A549 (cell line): ENCODE data around the gene XK. TPM values are rescaled to one million over a fixed set of nuclear protein-coding genes. Genes with fewer than 3 reads are reported as not detected.
"Not testable (repeated sequence)": the region's sequence is repeated elsewhere in the genome, so short reads cannot be mapped to it uniquely, and the experiment has no call there.

Experiments
- ATAC-seq, 2 experiments: fragments of 200-7000 bp in 1 of 2; fragments of >200 bp in 1 of 2; cut with Nextera tagmentation in 1 of 2; cut with Tn5 transposase in 1 of 2; 3 replicates each; pipeline versions ENCODE4 v1.8.0 to v1.9.1; 2018 to 2020; ENCODE audit warnings: mild to moderate bottlenecking in 1 of 2, moderate library complexity in 1 of 2
- CTCF ChIA-PET: fragments of 300-600 bp; sonication (Branson Sonifier 250); formaldehyde crosslinking; extraction: SDS; loops from one replicate; lab custom pipeline; 2021; ENCODE audit warnings: antibody characterized with exemption, inconsistent platforms; lab: Yijun Ruan, JAX
- POLR2A ChIA-PET: fragments of 350-600 bp; formaldehyde crosslinking; extraction: SDS; loops from one replicate; lab custom pipeline; 2021; ENCODE audit warnings: antibody characterized with exemption, inconsistent platforms; lab: Yijun Ruan, JAX
- DNase-seq, 2 experiments: peaks; one replicate each; pipeline versions ENCODE4 v3.0.0 to v3.0.0-alpha.2; 2011 to 2016; ENCODE audit warnings: low read depth in 1 of 2, low spot score in 1 of 2
- FAIRE-seq: peaks from 2 replicates; lab custom pipeline; 2011; peaks lifted over from hg19 to GRCh38; lab: Jason Lieb, UNC
- H3K27ac ChIP-seq, 2 experiments: fragments of >200 bp; sonication (Bioruptor Twin); formaldehyde crosslinking; 3 replicates each; pipeline ENCODE4 v1.5.1; 2016 to 2017
- H3K4me1 ChIP-seq: fragments of >200 bp; sonication (Bioruptor Twin); formaldehyde crosslinking; 3 replicates; pipeline ENCODE4 v1.6.1; 2016
- H3K4me2 ChIP-seq: fragments of >200 bp; sonication (Bioruptor Twin); formaldehyde crosslinking; 3 replicates; pipeline ENCODE4 v1.6.1; 2016
- H3K4me3 ChIP-seq: fragments of >200 bp; sonication (Bioruptor Twin); formaldehyde crosslinking; 3 replicates; pipeline ENCODE4 v1.5.1; 2016
- H3K9me3 ChIP-seq: fragments of >200 bp; sonication (Bioruptor Twin); formaldehyde crosslinking; 3 replicates; pipeline ENCODE4 v1.6.1; 2016
- ESRRA ChIP-seq: fragments of 150-350 bp; IDR thresholded peaks from 2 replicates; pipeline ENCODE4 v1.6.1; 2014; ENCODE audit warnings: mild to moderate bottlenecking, low read length, borderline replicate concordance
- GATA3 ChIP-seq: IDR thresholded peaks from 2 replicates; pipeline ENCODE4 v1.6.1; 2012; ENCODE audit warnings: borderline replicate concordance
- HEYL ChIP-seq: fragments of 250-450 bp; sonication (Bioruptor Pico); IDR thresholded peaks from 2 replicates; pipeline ENCODE4 v1.8.0; 2021; ENCODE audit warnings: mild to moderate bottlenecking, moderate library complexity
- HOXB13 ChIP-seq: fragments of 250-450 bp; sonication (Bioruptor Pico); IDR thresholded peaks from 2 replicates; pipeline ENCODE4 v1.5.0; 2020; ENCODE audit warnings: low read depth, mild to moderate bottlenecking, moderate library complexity
- KDM1A ChIP-seq: fragments of 200-600 bp; sonication (generic); IDR thresholded peaks from 2 replicates; pipeline ENCODE4 v1.6.1; 2016; ENCODE audit warnings: low read depth, mild to moderate bottlenecking
- KDM5A ChIP-seq: fragments of 200-600 bp; sonication (generic); IDR thresholded peaks from 2 replicates; pipeline ENCODE4 v1.6.1; 2016; ENCODE audit warnings: antibody characterized with exemption, mild to moderate bottlenecking
- MAFK ChIP-seq: fragments of 450-650 bp; IDR thresholded peaks from 2 replicates; pipeline ENCODE4 v1.6.1; 2014; ENCODE audit not compliant: partially characterized antibody
- SMC3 ChIP-seq: fragments of >200 bp; sonication (Bioruptor Twin); formaldehyde crosslinking; IDR thresholded peaks from 3 replicates; pipeline ENCODE4 v1.6.1; 2018; ENCODE audit warnings: inconsistent platforms
- SREBF2 ChIP-seq: fragments of 450-650 bp; IDR thresholded peaks from 2 replicates; pipeline ENCODE4 v1.6.1; 2014; ENCODE audit warnings: mild to moderate bottlenecking, moderate library complexity
- TFCP2L1 ChIP-seq: fragments of 250-450 bp; sonication (Bioruptor Pico); IDR thresholded peaks from 2 replicates; pipeline ENCODE4 v1.5.0; 2021; ENCODE audit warnings: mild to moderate bottlenecking
- WGBS: methylation state at CpG from one replicate; pipeline ENCODE4 v1.1.6; 2017; ENCODE audit errors: missing lambda C conversion rate; 5-methylcytosine and 5-hydroxymethylcytosine counted together
- polyA plus RNA-seq, 4 experiments: library from polyadenylated mRNA; depleted of rRNA in 3 of 4; stranded (reverse); fragments of >200 nt; fragmentation: RNase III in 1 of 4; extraction: RNeasy Plus Mini Kit Qiagen cat#74134 plus additional on column Dnase treatment in 1 of 4; gene quantifications; 2 replicates in 3 of 4; 3 replicates in 1 of 4; pipeline ENCODE4 v1.2.3, GENCODE V29; 2011 to 2017
- TF ChIP-seq, protein P1 (sequence below): fragments of 150-350 bp; IDR thresholded peaks from 2 replicates; pipeline ENCODE4 v1.6.1; 2014; ENCODE audit warnings: low read depth, mild to moderate bottlenecking, low read length
- TF ChIP-seq, protein P2 (sequence below): IDR thresholded peaks from 2 replicates; pipeline ENCODE4 v1.6.1; 2012; ENCODE audit warnings: low read depth, borderline replicate concordance
- TF ChIP-seq, protein P3 (sequence below): fragments of >200 bp; sonication (Bioruptor Twin); formaldehyde crosslinking; IDR thresholded peaks from 2 replicates; pipeline ENCODE4 v1.6.1; 2016
- TF ChIP-seq, protein P4 (sequence below): fragments of 250-450 bp; sonication (Bioruptor Pico); IDR thresholded peaks from 2 replicates; pipeline ENCODE4 v1.5.0; 2020; ENCODE audit warnings: low read depth, mild to moderate bottlenecking, moderate library complexity
- TF ChIP-seq, protein P5 (sequence below): fragments of >200 bp; sonication (Bioruptor Twin); formaldehyde crosslinking; IDR thresholded peaks from 3 replicates; pipeline ENCODE4 v1.6.1; 2016

The XK gene
- polyA plus RNA-seq, 2 of the 4 experiments (the other 2 are of a cell fraction): 0.34 to 1.2 TPM

DNA sequence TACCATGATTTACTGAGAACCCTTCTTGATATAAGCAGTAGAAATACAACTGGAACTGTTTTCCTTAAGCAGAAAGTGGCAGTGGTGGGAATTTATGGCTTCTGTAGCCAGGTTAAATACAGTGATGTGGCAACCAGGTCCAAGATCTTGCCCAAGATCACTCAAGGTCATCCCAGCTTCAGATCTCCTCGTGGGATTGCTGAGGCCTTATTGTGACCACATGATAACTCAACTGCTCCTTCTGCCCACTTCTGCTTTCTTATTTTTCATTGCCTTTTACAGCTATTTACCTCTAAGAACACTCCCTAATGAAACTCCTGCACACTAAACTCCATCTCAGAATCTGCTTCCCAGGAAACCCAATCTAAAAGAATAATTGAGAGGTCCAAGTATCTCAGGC, 81.8 kb downstream of the XK start:
- H3K4me1 ChIP-seq: no peaks in the 10 kb centered on the region
- no peak for DNase-seq
- H3K4me3 ChIP-seq: no peak overlapping the region
- no peak for FAIRE-seq
- no peak for ATAC-seq
- no peak overlapping the region for H3K27ac ChIP-seq
- no peak overlapping the region for H3K4me2 ChIP-seq
- TF ChIP-seq SREBF2: no peak
- no peak for TF ChIP-seq ESRRA
- TF ChIP-seq, protein P1, sequence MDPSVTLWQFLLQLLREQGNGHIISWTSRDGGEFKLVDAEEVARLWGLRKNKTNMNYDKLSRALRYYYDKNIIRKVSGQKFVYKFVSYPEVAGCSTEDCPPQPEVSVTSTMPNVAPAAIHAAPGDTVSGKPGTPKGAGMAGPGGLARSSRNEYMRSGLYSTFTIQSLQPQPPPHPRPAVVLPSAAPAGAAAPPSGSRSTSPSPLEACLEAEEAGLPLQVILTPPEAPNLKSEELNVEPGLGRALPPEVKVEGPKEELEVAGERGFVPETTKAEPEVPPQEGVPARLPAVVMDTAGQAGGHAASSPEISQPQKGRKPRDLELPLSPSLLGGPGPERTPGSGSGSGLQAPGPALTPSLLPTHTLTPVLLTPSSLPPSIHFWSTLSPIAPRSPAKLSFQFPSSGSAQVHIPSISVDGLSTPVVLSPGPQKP: no peak
- TF ChIP-seq, protein P2, sequence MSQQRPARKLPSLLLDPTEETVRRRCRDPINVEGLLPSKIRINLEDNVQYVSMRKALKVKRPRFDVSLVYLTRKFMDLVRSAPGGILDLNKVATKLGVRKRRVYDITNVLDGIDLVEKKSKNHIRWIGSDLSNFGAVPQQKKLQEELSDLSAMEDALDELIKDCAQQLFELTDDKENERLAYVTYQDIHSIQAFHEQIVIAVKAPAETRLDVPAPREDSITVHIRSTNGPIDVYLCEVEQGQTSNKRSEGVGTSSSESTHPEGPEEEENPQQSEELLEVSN: no peak
- no peak for TF ChIP-seq KDM1A
- TF ChIP-seq, protein P3, sequence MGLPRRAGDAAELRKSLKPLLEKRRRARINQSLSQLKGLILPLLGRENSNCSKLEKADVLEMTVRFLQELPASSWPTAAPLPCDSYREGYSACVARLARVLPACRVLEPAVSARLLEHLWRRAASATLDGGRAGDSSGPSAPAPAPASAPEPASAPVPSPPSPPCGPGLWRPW: no peak
- TF ChIP-seq SMC3: no peak
- TF ChIP-seq, protein P4, sequence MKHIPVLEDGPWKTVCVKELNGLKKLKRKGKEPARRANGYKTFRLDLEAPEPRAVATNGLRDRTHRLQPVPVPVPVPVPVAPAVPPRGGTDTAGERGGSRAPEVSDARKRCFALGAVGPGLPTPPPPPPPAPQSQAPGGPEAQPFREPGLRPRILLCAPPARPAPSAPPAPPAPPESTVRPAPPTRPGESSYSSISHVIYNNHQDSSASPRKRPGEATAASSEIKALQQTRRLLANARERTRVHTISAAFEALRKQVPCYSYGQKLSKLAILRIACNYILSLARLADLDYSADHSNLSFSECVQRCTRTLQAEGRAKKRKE: no peak
- ChIA-PET CTCF (no interaction called here), POLR2A (no interaction called here)
- no peaks in the 10 kb centered on the region for H3K9me3 ChIP-seq
- WGBS: 0% methylated on average over 1 of the region's 1 CpG

DNA sequence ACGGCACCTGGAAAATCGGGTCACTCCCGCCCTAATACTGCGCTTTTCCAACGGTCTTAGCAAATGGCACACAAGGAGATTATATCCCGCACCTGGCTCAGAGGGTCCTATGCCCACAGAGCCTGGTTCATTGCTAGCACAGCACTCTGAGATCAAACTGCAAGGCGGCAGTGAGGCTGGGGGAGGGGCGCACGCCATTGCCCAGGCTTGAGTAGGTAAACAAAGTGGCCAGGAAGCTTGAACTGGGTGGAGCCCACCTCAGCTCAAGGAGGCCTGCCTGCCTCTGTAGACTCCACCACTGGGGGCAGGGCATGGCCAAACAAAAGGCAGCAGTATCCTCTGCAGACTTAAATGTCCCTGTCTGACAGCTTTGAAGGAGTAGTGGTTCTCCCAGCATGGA, 83.3 kb downstream of the XK start:
- POLR2A ChIA-PET, CTCF ChIA-PET, H3K4me1 ChIP-seq, DNase-seq, H3K9me3 ChIP-seq, ATAC-seq, H3K4me3 ChIP-seq, FAIRE-seq, H3K27ac ChIP-seq, H3K4me2 ChIP-seq: not testable (repeated sequence)
- WGBS: 40% methylated on average over 3 of the region's 9 CpGs

DNA sequence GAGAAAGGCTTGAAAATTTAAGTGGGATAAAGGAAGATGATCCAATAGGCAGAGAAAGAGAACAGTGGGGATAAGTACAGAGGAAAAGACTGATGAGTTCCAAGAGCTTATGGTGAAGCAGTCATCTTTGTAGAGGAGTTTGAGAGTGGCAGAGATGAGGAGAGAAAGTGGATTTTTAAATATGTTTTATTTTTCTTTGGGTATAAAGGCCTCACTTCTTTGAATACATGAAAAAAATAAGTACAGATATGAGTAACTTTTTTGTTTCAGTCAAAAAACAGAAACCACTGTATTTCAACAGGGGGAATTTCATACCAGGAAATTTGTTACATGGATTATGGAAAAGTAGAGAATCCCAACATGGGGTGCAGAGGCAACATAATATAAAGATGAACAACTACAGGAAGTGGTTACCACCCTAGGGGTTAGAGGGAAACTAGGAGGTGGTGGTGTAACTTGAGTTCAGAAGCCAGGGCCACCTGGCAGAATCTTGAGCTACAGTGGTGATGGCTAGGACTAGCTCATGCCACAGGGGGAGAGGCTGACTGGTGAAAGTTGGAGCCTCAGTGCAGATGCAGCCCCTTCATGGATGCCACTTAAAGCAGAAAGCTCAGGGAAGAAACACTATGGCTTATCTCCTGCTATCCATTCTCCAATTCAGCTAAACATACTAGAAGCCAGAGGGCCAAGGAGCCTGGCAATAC, 90.8 kb downstream of the XK start:
- H3K4me1 ChIP-seq: no peaks in the 10 kb centered on the region
- ChIA-PET CTCF (no interaction called here), POLR2A (no interaction called here)
- H3K4me2 ChIP-seq: no peak overlapping the region
- no peak for FAIRE-seq
- TF ChIP-seq HOXB13 (CRISPR knock-in tag): no peak
- TF ChIP-seq, protein P4: no peak
- TF ChIP-seq KDM5A: no peak
- no peak for TF ChIP-seq GATA3
- TF ChIP-seq, protein P5, sequence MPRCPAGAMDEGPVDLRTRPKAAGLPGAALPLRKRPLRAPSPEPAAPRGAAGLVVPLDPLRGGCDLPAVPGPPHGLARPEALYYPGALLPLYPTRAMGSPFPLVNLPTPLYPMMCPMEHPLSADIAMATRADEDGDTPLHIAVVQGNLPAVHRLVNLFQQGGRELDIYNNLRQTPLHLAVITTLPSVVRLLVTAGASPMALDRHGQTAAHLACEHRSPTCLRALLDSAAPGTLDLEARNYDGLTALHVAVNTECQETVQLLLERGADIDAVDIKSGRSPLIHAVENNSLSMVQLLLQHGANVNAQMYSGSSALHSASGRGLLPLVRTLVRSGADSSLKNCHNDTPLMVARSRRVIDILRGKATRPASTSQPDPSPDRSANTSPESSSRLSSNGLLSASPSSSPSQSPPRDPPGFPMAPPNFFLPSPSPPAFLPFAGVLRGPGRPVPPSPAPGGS: no peak
- no peak for TF ChIP-seq MAFK
- TF ChIP-seq HEYL (CRISPR knock-in tag): no peak
- no peak for TF ChIP-seq TFCP2L1 (CRISPR knock-in tag)
- TF ChIP-seq, all 56 proteins: peak for 0
- Histone ChIP-seq H3K4me3 (no peak overlapping the region), H3K9me3 (no peaks in the 10 kb centered on the region), H3K27ac (no peak overlapping the region)
- DNase-seq: no peak
- ATAC-seq: no peak
